SK-N-SH (cell line): Measurements from ENCODE around the gene HSFX3. TPM values are rescaled to one million over a fixed set of nuclear protein-coding genes. Genes with fewer than 3 reads are reported as not detected.

ENCODE experiments used
- CTCF ChIA-PET: fragments of 300-600, 350-600 bp; formaldehyde crosslinking; extraction: SDS; loops from one replicate; lab custom pipeline; 2021; lab: Yijun Ruan, JAX
- POLR2A ChIA-PET: fragments of 350-600 bp; sonication (Branson Sonifier 250); formaldehyde crosslinking; extraction: SDS; loops from one replicate; lab custom pipeline; 2020; ENCODE audit warnings: antibody characterized with exemption, inconsistent platforms; lab: Yijun Ruan, JAX
- DNase-seq: peaks from one replicate; pipeline ENCODE4 v3.0.0; 2012
- H2AFZ ChIP-seq: fragments of 200-600 bp; sonication (generic); 2 replicates; pipeline ENCODE4 v1.8.1; 2016; ENCODE audit warnings: antibody characterized with exemption, mild to moderate bottlenecking, low read depth
- H3F3A ChIP-seq: fragments of 200-600 bp; sonication (generic); replicated peaks from 2 replicates; pipeline ENCODE3; 2016; ENCODE audit warnings: antibody characterized with exemption, mild to moderate bottlenecking; ENCODE audit not compliant: insufficient read depth
- H3K27ac ChIP-seq, 2 experiments: fragments of 200-500 bp in 1 of 2; fragments of 200-600 bp in 1 of 2; sonication (Bioruptor generic) in 1 of 2; sonication (generic), shearing (Covaris generic) in 1 of 2; 2 replicates each; pipeline versions ENCODE4 v1.5.1 to v1.6.1; 2014 to 2016; ENCODE audit warnings: low read depth in 2 of 2, inconsistent platforms in 1 of 2, low read length in 1 of 2, mild to moderate bottlenecking in 1 of 2, mixed read lengths in 1 of 2
- H3K27me3 ChIP-seq: fragments of 200-600 bp; sonication (generic), shearing (Covaris generic); 2 replicates; pipeline ENCODE4 v1.6.1; 2016; ENCODE audit warnings: mixed run types; ENCODE audit not compliant: insufficient read depth
- H3K36me3 ChIP-seq, 2 experiments: fragments of 200-500 bp in 1 of 2; fragments of 200-600 bp in 1 of 2; sonication (Bioruptor generic) in 1 of 2; sonication (generic) in 1 of 2; replicated peaks in 1 of 2; 2 replicates each; pipeline versions ENCODE3 to v1.5.1; 2014 to 2016; ENCODE audit warnings: low read length in 1 of 2, mild to moderate bottlenecking in 1 of 2; ENCODE audit not compliant: insufficient read depth in 2 of 2, control insufficient read depth in 1 of 2
- H3K4me1 ChIP-seq, 2 experiments: fragments of 200-500 bp in 1 of 2; fragments of 200-600 bp in 1 of 2; sonication (Bioruptor generic) in 1 of 2; sonication (generic), shearing (Covaris generic) in 1 of 2; 2 replicates each; pipeline versions ENCODE4 v1.5.1 to v1.6.1; 2014 to 2016; ENCODE audit warnings: low read depth in 1 of 2, low read length in 1 of 2, mixed run types in 1 of 2; ENCODE audit not compliant: insufficient read depth in 2 of 2, control insufficient read depth in 1 of 2
- H3K4me2 ChIP-seq: fragments of 200-600 bp; sonication (generic), shearing (Covaris generic); 2 replicates; pipeline ENCODE4 v1.6.1; 2017; ENCODE audit warnings: mixed run types
- H3K4me3 ChIP-seq, 2 experiments: fragments of 200-500 bp in 1 of 2; fragments of 200-600 bp in 1 of 2; sonication (Bioruptor generic) in 1 of 2; sonication (generic), shearing (Covaris generic) in 1 of 2; 2 replicates each; pipeline versions ENCODE4 v1.5.1 to v1.8.1; 2014 to 2016; ENCODE audit warnings: low read depth in 2 of 2, inconsistent platforms in 1 of 2, low read length in 1 of 2, mild to moderate bottlenecking in 1 of 2, mixed read lengths in 1 of 2, moderate library complexity in 1 of 2
- H3K79me2 ChIP-seq: fragments of 200-600 bp; sonication (generic); 2 replicates; pipeline ENCODE4 v1.8.1; 2017; ENCODE audit warnings: mild to moderate bottlenecking; ENCODE audit not compliant: insufficient read depth
- H3K9ac ChIP-seq: fragments of 200-600 bp; sonication (generic); 2 replicates; pipeline ENCODE4 v1.6.1; 2017; ENCODE audit warnings: mixed run types
- H3K9me2 ChIP-seq: fragments of 200-600 bp; sonication (generic); 2 replicates; pipeline ENCODE4 v1.6.1; 2017; ENCODE audit warnings: mixed run types
- H3K9me3 ChIP-seq: fragments of 200-600 bp; sonication (generic); 2 replicates; pipeline ENCODE4 v1.6.1; 2017; ENCODE audit warnings: mixed run types, mild to moderate bottlenecking, moderate library complexity
- H4K20me1 ChIP-seq: fragments of 200-600 bp; sonication (generic); 2 replicates; pipeline ENCODE4 v1.6.1; 2017; ENCODE audit warnings: mild to moderate bottlenecking, mixed run types; ENCODE audit not compliant: insufficient read depth
- CHD2 ChIP-seq: fragments of 150-350 bp; IDR thresholded peaks from 2 replicates; pipeline ENCODE4 v1.6.1; 2018; ENCODE audit warnings: low read length; ENCODE audit not compliant: partially characterized antibody
- EP300 ChIP-seq, 2 experiments: IDR thresholded peaks; 2 replicates each; pipeline versions ENCODE4 v1.4.0 to v1.6.1; 2012; ENCODE audit warnings: borderline replicate concordance in 1 of 2, low read depth in 1 of 2, low read length in 1 of 2
- FOSL2 ChIP-seq: IDR thresholded peaks from 2 replicates; pipeline ENCODE4 v1.4.0; 2012; ENCODE audit warnings: low read depth, mild to moderate bottlenecking, moderate library complexity, borderline replicate concordance
- FOXJ3 ChIP-seq: sonication (generic); formaldehyde crosslinking; IDR thresholded peaks from 2 replicates; pipeline ENCODE4 v1.5.1; 2020; ENCODE audit warnings: mild to moderate bottlenecking, missing genetic modification reagents
- FOXM1 ChIP-seq: IDR thresholded peaks from 2 replicates; pipeline ENCODE4 v1.4.0; 2012; ENCODE audit warnings: low read depth, mild to moderate bottlenecking
- GABPA ChIP-seq: IDR thresholded peaks from 2 replicates; pipeline ENCODE4 v1.4.0; 2012; ENCODE audit warnings: low read depth, mild to moderate bottlenecking
- GATA2 ChIP-seq: sonication (generic); formaldehyde crosslinking; IDR thresholded peaks from 2 replicates; pipeline ENCODE4 v1.5.0; 2020; ENCODE audit warnings: mild to moderate bottlenecking, missing genetic modification reagents
- MXI1 ChIP-seq: IDR thresholded peaks from 2 replicates; pipeline ENCODE4 v1.6.1; 2012; ENCODE audit warnings: mild to moderate bottlenecking, low read depth, low read length, improper control_type of control experiment
- NRF1 ChIP-seq: IDR thresholded peaks from 2 replicates; pipeline ENCODE4 v1.6.1; 2012; ENCODE audit warnings: low read depth, mild to moderate bottlenecking, low read length
- POLR2AphosphoS5 ChIP-seq: IDR thresholded peaks from 2 replicates; pipeline ENCODE4 v1.6.1; 2012; ENCODE audit warnings: low read depth, low read length
- RAD21 ChIP-seq: IDR thresholded peaks from 2 replicates; pipeline ENCODE4 v1.6.1; 2012; ENCODE audit warnings: mild to moderate bottlenecking, low read length
- RCOR1 ChIP-seq: fragments of 150-350 bp; IDR thresholded peaks from 2 replicates; pipeline ENCODE4 v1.6.1; 2017; ENCODE audit warnings: antibody characterized with exemption, low read length
- REST ChIP-seq: IDR thresholded peaks from 2 replicates; pipeline ENCODE4 v1.6.1; 2012; ENCODE audit warnings: mild to moderate bottlenecking, low read depth, low read length, moderate library complexity
- TCF12 ChIP-seq: IDR thresholded peaks from 2 replicates; pipeline ENCODE4 v1.4.0; 2012
- TEAD4 ChIP-seq: IDR thresholded peaks from 2 replicates; pipeline ENCODE4 v1.4.0; 2012; ENCODE audit warnings: mild to moderate bottlenecking, borderline replicate concordance; ENCODE audit not compliant: insufficient read depth
- USF2 ChIP-seq: fragments of 150-350 bp; IDR thresholded peaks from 2 replicates; pipeline ENCODE4 v1.6.1; 2017; ENCODE audit warnings: antibody characterized with exemption, low read length, low read depth, borderline replicate concordance
- ZBTB33 ChIP-seq: IDR thresholded peaks from 2 replicates; pipeline ENCODE4 v1.4.0; 2012; ENCODE audit warnings: low read depth, borderline replicate concordance
- WGBS: methylation state at CpG from one replicate; pipeline ENCODE4 v1.1.6; 2017; ENCODE audit warnings: low lambda C conversion rate; 5-methylcytosine and 5-hydroxymethylcytosine counted together
- polyA plus RNA-seq, 3 experiments: library from polyadenylated mRNA; depleted of rRNA; stranded (reverse); fragments of >200 nt; gene quantifications; 2 replicates each; pipeline ENCODE4 v1.2.3, GENCODE V29; 2012
- TF ChIP-seq, protein P1 (sequence below): IDR thresholded peaks from 2 replicates; pipeline ENCODE4 v1.4.0; 2012; ENCODE audit warnings: low read depth, borderline replicate concordance

The HSFX3 gene
- polyA plus RNA-seq, 1 of the 3 experiments (the other 2 are of a cell fraction): not detected

DNA sequence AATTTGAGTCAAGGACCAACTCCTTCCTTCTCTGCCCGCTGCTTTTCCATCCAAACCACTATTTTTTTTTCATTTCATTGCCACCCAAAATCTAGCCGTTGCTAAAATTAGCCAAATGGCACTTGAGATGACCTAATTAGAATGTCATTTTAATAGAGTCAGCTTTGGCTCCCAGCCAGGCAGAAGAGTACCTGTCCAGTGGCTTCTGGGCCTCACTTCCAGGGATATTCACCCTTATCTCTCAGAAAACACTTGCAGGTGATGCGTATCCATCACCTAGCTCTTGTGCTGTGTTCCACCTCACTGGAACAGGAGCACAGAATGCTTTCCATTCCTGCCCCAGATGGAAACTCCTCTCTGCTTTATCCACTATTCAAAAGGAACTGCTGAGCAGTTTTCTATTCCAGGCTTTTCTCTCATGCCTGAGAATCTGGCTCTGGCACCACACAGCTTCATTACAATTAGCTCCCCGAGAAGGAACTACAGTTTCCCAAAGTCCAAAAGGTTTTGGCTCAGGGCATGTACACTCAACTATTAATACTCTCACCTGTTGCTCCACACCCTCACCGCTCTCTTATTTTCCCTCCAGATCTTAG lies 19.1 kb upstream of the HSFX3 start:
- H4K20me1 ChIP-seq: no peaks in the 10 kb centered on the region
- POLR2A ChIA-PET: no interaction called here
- peaks cover 8% of the 10 kb centered on the region; the same call in 1 of the 2 replicates for H3K27me3 ChIP-seq
- no peaks in the 10 kb centered on the region for H3K4me1 ChIP-seq
- H3K36me3 ChIP-seq: no peaks in the 10 kb centered on the region
- TF ChIP-seq RAD21 (no peak), FOSL2 (no peak), EP300 (IDR thresholded peaks at IDR 0.05; ENCODE audit: borderline replicate concordance in 1 of 2, low read depth in 1 of 2, low read length in 1 of 2) (no peak), REST (no peak), FOXJ3 (CRISPR knock-in tag) (no peak), TEAD4 (no peak), POLR2AphosphoS5 (no peak), MXI1 (no peak), FOXM1 (no peak), NRF1 (no peak), CHD2 (no peak), TCF12 (no peak), ZBTB33 (no peak), GATA2 (CRISPR knock-in tag) (no peak), GABPA (no peak), RCOR1 (no peak), USF2 (no peak)
- TF ChIP-seq, protein P1, sequence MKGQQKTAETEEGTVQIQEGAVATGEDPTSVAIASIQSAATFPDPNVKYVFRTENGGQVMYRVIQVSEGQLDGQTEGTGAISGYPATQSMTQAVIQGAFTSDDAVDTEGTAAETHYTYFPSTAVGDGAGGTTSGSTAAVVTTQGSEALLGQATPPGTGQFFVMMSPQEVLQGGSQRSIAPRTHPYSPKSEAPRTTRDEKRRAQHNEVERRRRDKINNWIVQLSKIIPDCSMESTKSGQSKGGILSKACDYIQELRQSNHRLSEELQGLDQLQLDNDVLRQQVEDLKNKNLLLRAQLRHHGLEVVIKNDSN: no peak
- TF ChIP-seq, all 33 proteins: peak for 0
- H3K9ac ChIP-seq: no peak overlapping the region
- no peaks in the 10 kb centered on the region for H3K9me3 ChIP-seq
- no peak for DNase-seq
- H3K4me2 ChIP-seq: no peak overlapping the region
- no peak overlapping the region for H2AFZ ChIP-seq
- CTCF ChIA-PET: no interaction called here
- H3K79me2 ChIP-seq: no peaks in the 10 kb centered on the region
- 28% methylated on average over 5 of the region's 5 CpGs for WGBS
- no peak overlapping the region for H3K27ac ChIP-seq
- H3K9me2 ChIP-seq: no peaks in the 10 kb centered on the region
- H3K4me3 ChIP-seq: no peak overlapping the region
- H3F3A ChIP-seq: no peaks in the 10 kb centered on the region
